RPMI8226 (cell line): ENCODE measurements around the gene PRKCSH.
"Not testable (repeated sequence)": the region's sequence is repeated elsewhere in the genome, so short reads cannot be mapped to it uniquely, and the experiment has no call there.

Experiments
- DNase-seq: peaks from one replicate; pipeline ENCODE4 v3.0.0-alpha.2; 2015

PRKCSH gene

GRCh38 chr19:11451327-11451870 lies 16.0 kb downstream of the PRKCSH start:
- no peak for DNase-seq

GRCh38 chr19:11451871-11452619 lies 16.6 kb downstream of the PRKCSH start:
- DNase-seq, result no peak

GRCh38 chr19:11452620-11453310 lies 17.3 kb downstream of the PRKCSH start:
- DNase-seq, result no peak

- DNase-seq, result peak; percentile 44
These were observed 18.3 kb downstream of the PRKCSH start for GRCh38 chr19:11453468-11454341.

GRCh38 chr19:11455233-11455554 lies 19.8 kb downstream of the PRKCSH start:
- DNase-seq, result not testable (repeated sequence)

- no peak for DNase-seq
These were observed 21.2 kb downstream of the PRKCSH start for GRCh38 chr19:11456659-11457058.

- DNase-seq, result no peak
These were observed 21.7 kb downstream of the PRKCSH start for GRCh38 chr19:11457115-11457514.

- no peak for DNase-seq
These were observed 22.4 kb downstream of the PRKCSH start for GRCh38 chr19:11457831-11458230.

- DNase-seq, result no peak
These were observed 22.9 kb downstream of the PRKCSH start for GRCh38 chr19:11458236-11458900.

- not testable (repeated sequence) for DNase-seq
These were observed 23.5 kb downstream of the PRKCSH start for GRCh38 chr19:11458912-11459311.

- peak; percentile 37 for DNase-seq
These were observed 24.8 kb downstream of the PRKCSH start for GRCh38 chr19:11460207-11460606.

- DNase-seq, result no peak
These were observed 26.0 kb downstream of the PRKCSH start for GRCh38 chr19:11461453-11461852.

GRCh38 chr19:11463391-11463790 lies 28.0 kb downstream of the PRKCSH start:
- no peak for DNase-seq

- no peak for DNase-seq
These were observed 29.2 kb downstream of the PRKCSH start for GRCh38 chr19:11464333-11465265.

GRCh38 chr19:11465600-11465999 lies 30.2 kb downstream of the PRKCSH start:
- no peak for DNase-seq

- DNase-seq, result peak; percentile 59
These were observed 32.9 kb downstream of the PRKCSH start for GRCh38 chr19:11468266-11468845.

- DNase-seq, result no peak
These were observed 38.3 kb downstream of the PRKCSH start for GRCh38 chr19:11473725-11474124.

- DNase-seq, result not testable (repeated sequence)
These were observed 39.9 kb downstream of the PRKCSH start for GRCh38 chr19:11475343-11475742.

- no peak for DNase-seq
These were observed 40.4 kb downstream of the PRKCSH start for GRCh38 chr19:11475861-11476260.

- peak; percentile 78 for DNase-seq
These were observed 43.0 kb downstream of the PRKCSH start for GRCh38 chr19:11478167-11479089.
